ENCODE results near the gene LRP1.

The LRP1 gene

DNA sequence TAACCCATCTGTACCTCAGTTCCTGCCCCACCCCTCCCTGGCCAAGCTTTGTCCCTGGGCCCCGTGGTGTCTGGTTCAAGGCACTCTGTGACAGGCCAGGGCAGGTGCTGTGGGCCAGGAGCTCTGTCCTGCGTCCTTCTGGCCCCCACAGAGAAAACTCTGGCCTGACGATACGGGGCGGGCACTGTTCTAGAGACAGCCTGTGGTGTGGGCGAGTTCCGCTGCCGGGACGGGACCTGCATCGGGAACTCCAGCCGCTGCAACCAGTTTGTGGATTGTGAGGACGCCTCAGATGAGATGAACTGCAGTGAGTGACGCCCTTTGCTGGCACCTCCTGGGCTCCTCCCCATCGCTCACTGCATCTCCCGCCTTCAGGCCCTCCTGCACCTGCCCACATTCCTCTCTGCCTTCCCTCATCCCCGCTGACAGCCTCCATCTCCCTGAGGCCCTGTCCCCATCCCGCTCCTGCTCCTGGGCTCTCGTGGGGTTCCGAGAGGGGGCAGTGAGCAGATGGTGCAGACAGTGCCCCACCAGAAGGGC, 65.5 kb downstream of the LRP1 start:
- no peak for DNase-seq (ENCODE audit: low read depth in 2 of 2)

GRCh38 chr12:57194253-57194652, 66.0 kb downstream of the LRP1 start:
- no peak for DNase-seq (ENCODE audit: low read depth in 2 of 2)

- no peak for DNase-seq (ENCODE audit: low read depth in 2 of 2)
Observed at GRCh38 chr12:57195186-57195585, 66.9 kb downstream of the LRP1 start.

GRCh38 chr12:57195611-57196371, 67.5 kb downstream of the LRP1 start:
- no peak for DNase-seq (ENCODE audit: low read depth in 2 of 2)

- DNase-seq (ENCODE audit: low read depth in 2 of 2): no peak
Observed at GRCh38 chr12:57196439-57196838, 68.2 kb downstream of the LRP1 start.

DNA sequence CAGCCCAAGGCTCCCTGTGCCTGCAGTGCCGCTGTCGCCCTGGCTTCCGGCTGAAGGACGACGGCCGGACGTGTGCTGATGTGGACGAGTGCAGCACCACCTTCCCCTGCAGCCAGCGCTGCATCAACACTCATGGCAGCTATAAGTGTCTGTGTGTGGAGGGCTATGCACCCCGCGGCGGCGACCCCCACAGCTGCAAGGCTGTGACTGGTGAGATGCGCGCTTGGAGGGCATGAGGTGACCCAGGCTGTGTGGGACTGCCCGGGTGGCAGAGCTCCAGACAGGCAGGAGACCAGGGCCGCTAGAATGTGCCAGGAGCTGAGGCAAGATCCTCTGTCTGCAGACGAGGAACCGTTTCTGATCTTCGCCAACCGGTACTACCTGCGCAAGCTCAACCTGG, 68.7 kb downstream of the LRP1 start:
- DNase-seq (ENCODE audit: low read depth in 2 of 2): no peak

- no peak for DNase-seq (ENCODE audit: low read depth in 2 of 2)
Observed at GRCh38 chr12:57198329-57198728, 70.0 kb downstream of the LRP1 start.

DNA sequence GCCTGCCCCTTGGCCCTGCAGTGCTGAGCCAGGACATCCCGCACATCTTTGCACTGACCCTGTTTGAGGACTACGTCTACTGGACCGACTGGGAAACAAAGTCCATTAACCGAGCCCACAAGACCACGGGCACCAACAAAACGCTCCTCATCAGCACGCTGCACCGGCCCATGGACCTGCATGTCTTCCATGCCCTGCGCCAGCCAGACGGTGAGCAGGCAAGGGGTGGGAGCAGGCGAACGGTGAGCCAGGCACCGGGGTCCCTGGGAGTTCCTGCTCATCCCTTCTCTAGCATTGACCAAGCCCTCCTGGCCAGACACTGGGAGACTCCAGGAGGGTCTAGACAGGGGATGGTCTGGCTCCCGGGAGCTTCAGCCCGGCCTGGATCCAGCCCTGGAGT, 70.9 kb downstream of the LRP1 start:
- no peak for DNase-seq (ENCODE audit: low read depth in 2 of 2)

DNA sequence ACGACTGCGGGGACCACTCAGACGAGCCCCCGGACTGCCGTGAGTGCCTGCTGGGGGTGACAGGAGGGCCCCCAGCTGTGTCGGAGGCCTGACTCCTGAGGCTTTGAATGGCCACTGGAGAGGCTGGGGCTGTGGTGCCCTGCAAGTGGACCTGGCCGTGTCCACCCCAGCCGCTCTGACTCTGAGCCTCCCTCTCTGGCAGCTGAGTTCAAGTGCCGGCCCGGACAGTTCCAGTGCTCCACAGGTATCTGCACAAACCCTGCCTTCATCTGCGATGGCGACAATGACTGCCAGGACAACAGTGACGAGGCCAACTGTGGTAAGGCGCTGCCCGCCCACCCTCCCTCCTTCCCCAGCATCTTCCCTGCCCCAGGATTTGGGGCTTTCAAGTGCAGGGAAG, 72.2 kb downstream of the LRP1 start:
- DNase-seq (ENCODE audit: low read depth in 2 of 2): no peak

- DNase-seq (ENCODE audit: low read depth in 2 of 2): no peak
Observed at GRCh38 chr12:57201219-57201618, 72.9 kb downstream of the LRP1 start.

GRCh38 chr12:57201631-57202030, 73.3 kb downstream of the LRP1 start:
- DNase-seq (ENCODE audit: low read depth in 2 of 2): no peak

- no peak for DNase-seq (ENCODE audit: low read depth in 2 of 2)
Observed at GRCh38 chr12:57202321-57202720, 74.0 kb downstream of the LRP1 start.

- DNase-seq (ENCODE audit: low read depth in 2 of 2): no peak
Observed at GRCh38 chr12:57203201-57203600, 74.9 kb downstream of the LRP1 start.

- no peak for DNase-seq (ENCODE audit: low read depth in 2 of 2)
Observed at GRCh38 chr12:57203791-57204190, 75.5 kb downstream of the LRP1 start.

GRCh38 chr12:57204454-57204853, 76.2 kb downstream of the LRP1 start:
- no peak for DNase-seq (ENCODE audit: low read depth in 2 of 2)

GRCh38 chr12:57205186-57205585, 76.9 kb downstream of the LRP1 start:
- DNase-seq (ENCODE audit: low read depth in 2 of 2): no peak

GRCh38 chr12:57205931-57206330, 77.6 kb downstream of the LRP1 start:
- DNase-seq (ENCODE audit: low read depth in 2 of 2): no peak

- DNase-seq (ENCODE audit: low read depth in 2 of 2): no peak
Observed at GRCh38 chr12:57207731-57208630, 79.7 kb downstream of the LRP1 start.

GRCh38 chr12:57208631-57209282, 80.5 kb downstream of the LRP1 start:
- DNase-seq (ENCODE audit: low read depth in 2 of 2): no peak

GRCh38 chr12:57209916-57210315, 81.6 kb downstream of the LRP1 start:
- DNase-seq (ENCODE audit: low read depth in 2 of 2): no peak

DNA sequence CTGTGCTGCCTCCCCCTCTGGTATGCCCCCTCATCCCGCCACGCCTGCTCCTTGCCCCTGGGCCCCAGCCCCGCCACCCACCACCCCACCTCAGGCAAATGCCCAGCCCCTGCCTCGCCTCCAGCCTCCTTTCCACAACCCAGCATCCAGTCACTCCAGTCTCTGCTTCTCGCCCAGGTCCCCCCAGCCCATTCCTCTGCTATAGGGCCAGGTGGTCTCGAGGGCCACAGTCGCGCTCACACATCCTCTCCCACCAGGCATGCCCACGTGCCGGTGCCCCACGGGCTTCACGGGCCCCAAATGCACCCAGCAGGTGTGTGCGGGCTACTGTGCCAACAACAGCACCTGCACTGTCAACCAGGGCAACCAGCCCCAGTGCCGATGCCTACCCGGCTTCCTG, 82.2 kb downstream of the LRP1 start:
- no peak for DNase-seq (ENCODE audit: low read depth in 2 of 2)
